Amniotic epithelial cell (primary cell): Measurements from ENCODE around the gene RAP1GAP2.
A peak's percentile ranks its signal among the peaks of the same experiment; 100 is the strongest.
"Not testable (repeated sequence)": the region's sequence is repeated elsewhere in the genome, so short reads cannot be mapped to it uniquely, and the experiment has no call there.

Experiments
- DNase-seq: peaks from one replicate; pipeline ENCODE4 v3.0.0-alpha.2; 2010; ENCODE audit warnings: low read depth

RAP1GAP2 gene

DNA sequence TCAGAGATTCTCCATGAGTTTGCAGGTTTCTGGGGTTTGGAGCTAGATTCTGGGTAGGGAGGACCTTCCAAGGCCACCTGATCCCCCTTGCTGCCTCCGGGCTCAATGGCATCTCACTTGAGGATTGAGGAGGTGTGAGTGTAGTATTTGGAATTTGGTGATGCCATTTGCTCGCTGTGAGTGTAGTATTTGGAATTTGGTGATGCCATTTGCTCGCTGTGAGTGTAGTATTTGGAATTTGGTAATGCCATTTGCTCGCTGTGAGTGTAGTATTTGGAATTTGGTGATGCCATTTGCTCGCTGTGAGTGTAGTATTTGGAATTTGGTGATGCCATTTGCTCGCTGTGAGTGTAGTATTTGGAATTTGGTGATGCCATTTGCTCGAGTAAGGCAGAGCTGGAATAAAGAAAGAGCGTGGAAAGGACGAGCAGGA lies 202.2 kb downstream of the RAP1GAP2 start:
- not testable (repeated sequence) for DNase-seq

- DNase-seq: no peak
These were observed 206.5 kb downstream of the RAP1GAP2 start for GRCh38 chr17:3002538-3003295.

DNA sequence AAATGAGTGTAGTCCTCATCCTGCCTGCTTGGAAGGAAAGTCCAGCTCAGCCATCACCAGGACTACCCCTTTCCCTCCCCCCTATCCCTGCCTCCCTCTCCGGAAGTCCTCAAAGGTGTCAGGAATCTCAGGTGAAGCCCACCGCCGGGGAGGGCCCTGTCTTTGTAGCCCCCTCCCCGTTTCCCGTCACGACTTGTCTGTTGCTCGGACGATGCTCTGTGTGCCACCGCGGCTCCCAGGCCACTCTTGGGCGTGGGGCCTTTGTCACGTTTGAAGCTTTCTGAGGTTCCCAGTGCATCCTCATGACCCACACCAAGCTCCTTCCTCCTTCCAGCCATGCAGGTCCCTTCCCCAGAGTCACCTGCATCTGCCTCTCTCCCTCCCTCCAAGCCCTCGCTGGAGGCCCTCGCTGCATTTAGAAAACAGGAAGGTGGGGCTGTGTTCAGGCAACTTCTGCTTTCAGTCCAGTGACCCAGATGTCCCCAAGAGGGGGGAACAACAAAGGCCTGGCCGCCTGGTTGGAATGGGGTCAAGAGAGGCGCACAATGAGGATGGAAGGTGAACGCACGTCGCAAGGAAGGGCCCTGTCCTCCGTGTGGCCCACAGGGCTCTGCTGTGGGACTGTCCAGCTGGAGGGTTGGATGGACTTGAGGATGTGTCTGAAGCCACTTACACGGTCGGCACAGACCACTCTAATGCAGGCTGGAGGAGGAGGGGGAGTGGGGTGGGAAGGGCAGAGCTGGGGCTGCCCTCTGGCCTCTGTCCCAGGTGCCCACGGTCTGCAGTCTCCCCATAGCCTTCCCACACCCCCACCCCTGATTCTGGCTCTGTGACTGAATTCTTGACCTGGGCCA lies 207.3 kb downstream of the RAP1GAP2 start:
- DNase-seq: no peak

- DNase-seq: peak; percentile 87
These were observed 208.0 kb downstream of the RAP1GAP2 start for GRCh38 chr17:3004150-3004801.

- DNase-seq: no peak
These were observed 208.7 kb downstream of the RAP1GAP2 start for GRCh38 chr17:3004925-3005324.

DNA sequence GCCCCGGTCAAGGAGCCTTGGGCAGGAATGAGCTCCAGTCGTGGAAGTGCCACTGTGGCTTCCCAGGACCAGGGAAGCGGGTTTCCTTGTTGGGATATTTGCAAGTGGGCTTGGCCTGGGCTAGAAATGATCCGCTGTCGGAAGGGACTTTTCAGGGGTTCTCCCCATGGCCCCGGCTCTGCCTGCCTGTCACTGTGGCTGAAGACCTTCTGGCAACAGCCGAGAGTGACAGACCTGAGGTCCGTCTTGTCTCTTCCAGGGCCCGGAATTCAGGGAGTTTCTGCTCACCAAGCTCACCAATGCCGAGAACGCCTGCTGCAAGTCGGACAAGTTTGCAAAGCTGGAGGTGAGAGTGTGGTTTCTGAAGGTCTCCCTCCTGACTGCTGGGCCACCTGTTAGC lies 209.5 kb downstream of the RAP1GAP2 start:
- DNase-seq: no peak

- DNase-seq: no peak
These were observed 210.6 kb downstream of the RAP1GAP2 start for GRCh38 chr17:3006801-3007200.

DNA sequence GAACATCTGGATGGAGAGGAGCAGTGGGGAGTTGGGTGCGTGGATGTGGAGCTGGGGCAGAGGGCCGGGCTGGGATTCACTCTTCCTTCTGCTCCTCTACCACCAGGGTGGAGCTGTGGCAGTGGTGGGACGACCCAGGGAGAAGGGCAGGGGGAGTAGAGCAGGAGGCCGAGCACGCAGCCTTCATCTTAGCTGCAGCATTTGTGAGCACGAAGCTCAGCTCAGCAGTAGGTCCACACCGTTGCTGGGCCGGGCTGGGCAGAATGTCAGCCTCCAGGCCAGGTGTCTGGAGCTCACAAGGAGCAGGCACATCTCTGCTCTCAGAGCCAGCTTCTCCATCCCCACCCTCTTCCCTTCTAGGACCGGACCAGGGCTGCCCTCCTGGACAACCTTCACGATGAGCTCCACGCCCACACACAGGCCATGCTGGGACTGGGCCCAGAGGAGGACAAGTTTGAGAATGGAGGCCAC lies 211.4 kb downstream of the RAP1GAP2 start:
- no peak for DNase-seq

- DNase-seq: no peak
These were observed 212.4 kb downstream of the RAP1GAP2 start for GRCh38 chr17:3008336-3009288.

- no peak for DNase-seq
These were observed 213.2 kb downstream of the RAP1GAP2 start for GRCh38 chr17:3009411-3009920.

GRCh38 chr17:3011891-3012290 lies 215.7 kb downstream of the RAP1GAP2 start:
- DNase-seq: no peak

DNA sequence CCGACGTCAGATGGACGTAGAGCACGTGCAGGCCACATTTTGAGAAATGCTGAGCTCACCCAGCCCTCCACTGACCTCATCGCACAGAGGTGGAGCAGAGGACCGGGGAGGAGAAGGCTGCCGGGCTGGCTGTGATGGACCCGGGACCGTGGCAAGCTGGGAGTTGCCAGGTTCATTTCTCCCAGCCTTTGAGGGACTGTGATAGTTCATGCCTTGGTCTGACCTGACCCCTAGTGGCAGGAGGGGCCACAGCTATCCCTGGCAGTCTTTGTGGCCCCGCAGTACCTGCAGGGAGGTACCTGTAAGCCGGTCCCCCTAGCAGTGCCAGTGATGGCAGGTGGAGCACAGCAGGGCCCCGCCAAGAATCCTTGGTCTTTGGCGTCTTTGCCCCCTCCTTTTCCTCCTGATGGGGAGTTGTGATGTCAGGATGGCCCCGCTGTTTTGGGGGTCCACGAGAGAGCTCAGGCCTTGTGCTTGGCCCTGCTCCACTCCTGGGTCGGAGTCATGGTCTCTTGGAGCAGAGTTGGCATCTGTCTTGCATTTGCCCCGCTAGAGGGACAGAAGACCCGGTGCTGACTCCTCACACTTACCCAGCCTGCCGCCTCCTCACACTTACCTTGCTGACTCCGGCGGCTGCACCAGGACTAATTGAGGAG lies 216.8 kb downstream of the RAP1GAP2 start:
- peak; percentile 13 for DNase-seq

DNA sequence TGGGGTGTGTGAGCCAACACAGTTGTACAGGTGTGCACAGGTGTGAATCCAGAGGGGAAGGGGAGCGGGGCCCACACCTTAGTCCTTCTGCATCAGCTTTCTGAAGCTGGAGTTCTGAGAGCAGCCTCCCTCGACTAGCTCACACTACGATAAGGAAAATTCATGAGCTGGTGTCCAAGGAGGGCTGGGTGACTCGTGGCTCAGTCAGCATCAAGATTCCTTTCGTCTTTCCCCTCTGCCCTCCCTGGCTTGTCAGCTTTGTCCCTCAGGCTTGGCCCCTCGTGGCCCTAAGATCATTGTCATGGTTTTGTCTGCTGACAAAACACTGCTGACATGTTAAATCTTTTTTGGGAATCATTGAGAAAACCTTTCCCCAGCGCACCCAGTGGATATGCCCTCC lies 219.7 kb downstream of the RAP1GAP2 start:
- no peak for DNase-seq

GRCh38 chr17:3017936-3018335 lies 221.7 kb downstream of the RAP1GAP2 start:
- DNase-seq: no peak

- no peak for DNase-seq
These were observed 223.5 kb downstream of the RAP1GAP2 start for GRCh38 chr17:3019761-3020160.

- no peak for DNase-seq
These were observed 224.1 kb downstream of the RAP1GAP2 start for GRCh38 chr17:3020381-3020780.

DNA sequence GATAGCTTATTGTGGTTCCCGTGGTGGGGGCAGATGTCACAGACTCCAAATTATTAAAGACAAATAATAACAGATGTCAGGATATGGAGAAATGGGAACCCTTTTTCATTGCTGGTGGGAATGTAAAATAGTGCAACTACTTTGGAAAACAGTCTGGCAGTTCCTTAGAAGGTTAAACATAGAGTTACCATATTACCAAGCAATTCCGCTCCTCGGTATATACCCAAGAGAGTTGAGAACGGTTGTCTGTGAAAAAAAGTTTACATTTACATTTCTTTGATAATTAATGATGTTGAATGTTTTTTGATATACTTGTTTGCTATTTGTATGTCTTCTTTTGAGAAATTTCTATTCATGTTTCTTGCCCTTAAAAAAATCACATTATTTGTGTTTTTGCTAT lies 226.0 kb downstream of the RAP1GAP2 start:
- DNase-seq: no peak

DNA sequence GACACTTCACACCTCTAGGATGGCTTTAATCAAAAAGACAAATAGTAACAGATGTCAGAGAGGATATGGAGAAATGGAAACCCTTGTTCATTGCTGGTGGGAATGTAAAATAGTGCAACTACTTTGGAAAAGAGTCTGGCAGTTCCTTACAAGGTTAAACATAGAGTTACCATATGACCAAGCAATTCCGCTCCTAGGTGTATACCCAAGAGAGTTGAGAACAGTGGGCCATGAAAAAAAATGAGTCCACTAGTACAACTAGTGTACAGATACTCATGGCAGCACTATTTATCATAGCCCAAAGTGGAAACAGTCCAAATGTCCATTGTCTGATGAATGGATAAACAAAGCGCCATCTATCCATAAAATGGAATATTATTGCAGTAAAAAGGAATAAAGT lies 228.1 kb downstream of the RAP1GAP2 start:
- no peak for DNase-seq

- no peak for DNase-seq
These were observed 229.3 kb downstream of the RAP1GAP2 start for GRCh38 chr17:3025421-3026124.
